Upper lobe of left lung (tissue), 6 donors: Measurements from ENCODE around the gene PIK3C2G. TPM values are rescaled to one million over a fixed set of nuclear protein-coding genes. Genes with fewer than 3 reads are reported as not detected.
A peak's percentile ranks its signal among the peaks of the same experiment; 100 is the strongest.
"Not testable (repeated sequence)": the region's sequence is repeated elsewhere in the genome, so short reads cannot be mapped to it uniquely, and the experiment has no call there.

ENCODE experiments used
- ATAC-seq, 2 donors: fragments of 200-7000 bp; cut with Tn5 transposase; one replicate each; pipeline ENCODE4 v1.9.1; 2022; ENCODE audit warnings: mild to moderate bottlenecking in 2 of 2, moderate library complexity in 2 of 2; ENCODE audit not compliant: low FRiP score in 2 of 2
- DNase-seq, 2 donors: peaks; one replicate each; pipeline ENCODE4 v3.0.0-alpha.2; 2019 to 2020
- H3K27ac ChIP-seq, 4 donors: fragments of 200-600 bp; sonication (generic); one replicate each; pipeline ENCODE4 v1.5.1; 2016 to 2019
- H3K27me3 ChIP-seq, 4 donors: fragments of 200-600 bp; sonication (generic); one replicate each; pipeline ENCODE4 v1.5.1; 2017 to 2019
- H3K36me3 ChIP-seq, 4 donors: fragments of 200-600 bp; sonication (generic); one replicate each; pipeline ENCODE4 v1.5.1; 2016 to 2019
- H3K4me1 ChIP-seq, 4 donors: fragments of 200-600 bp; sonication (generic); one replicate each; pipeline ENCODE4 v1.5.1; 2018 to 2019
- H3K4me3 ChIP-seq, 4 donors: fragments of 200-600 bp; sonication (generic); one replicate each; pipeline ENCODE4 v1.5.1; 2017 to 2019; ENCODE audit warnings: mild to moderate bottlenecking in 2 of 4, moderate library complexity in 1 of 4
- H3K9me3 ChIP-seq, 4 donors: fragments of 200-600 bp; sonication (generic); one replicate each; pipeline ENCODE4 v1.5.1; 2018 to 2019
- EP300 ChIP-seq, 4 donors: sonication (generic); formaldehyde crosslinking; IDR thresholded peaks; one replicate each; pipeline ENCODE4 v1.5.1; 2017; ENCODE audit warnings: antibody characterized with exemption in 4 of 4, control low read depth in 2 of 4
- POLR2A ChIP-seq, 4 donors: fragments of 450-650 bp; IDR thresholded peaks; one replicate each; pipeline ENCODE4 v1.5.1; 2016 to 2017; ENCODE audit warnings: antibody characterized with exemption in 4 of 4, mild to moderate bottlenecking in 2 of 4
- POLR2AphosphoS5 ChIP-seq, 2 donors: sonication (generic); formaldehyde crosslinking; IDR thresholded peaks; one replicate each; pipeline ENCODE4 v1.5.1; 2017; ENCODE audit warnings: antibody characterized with exemption in 2 of 2
- WGBS, 2 donors: methylation state at CpG; one replicate each; pipeline ENCODE4 v1.1.5; 2017 to 2018; 5-methylcytosine and 5-hydroxymethylcytosine counted together
- total RNA-seq, 6 donors: library from RNA; depleted of rRNA in 4 of 6; stranded (reverse); fragments of >200 nt in 4 of 6; gene quantifications; one replicate each; pipeline versions ENCODE4 v1.1.0 to v1.2.1, GENCODE V29; 2016 to 2021
- TF ChIP-seq, protein P1 (sequence below), 6 experiments: fragments of 450-650 bp in 4 of 6; fragments of 200-600 bp in 2 of 6; sonication (generic) in 2 of 6; IDR thresholded peaks; one replicate each; pipeline ENCODE4 v1.5.1; 2016 to 2019; ENCODE audit warnings: antibody characterized with exemption in 6 of 6
- donor health status: DM: no; HTN: no; CAD: no; lungs with moderate emphysema.
- donor health status: DM: no; HTN: yes; CAD: no; lungs with severe emphysema.

The PIK3C2G gene
- total RNA-seq, 6 donors from 2014 or later, result 0.33 to 3.1 (median 0.39) TPM; not detected in 1

DNA sequence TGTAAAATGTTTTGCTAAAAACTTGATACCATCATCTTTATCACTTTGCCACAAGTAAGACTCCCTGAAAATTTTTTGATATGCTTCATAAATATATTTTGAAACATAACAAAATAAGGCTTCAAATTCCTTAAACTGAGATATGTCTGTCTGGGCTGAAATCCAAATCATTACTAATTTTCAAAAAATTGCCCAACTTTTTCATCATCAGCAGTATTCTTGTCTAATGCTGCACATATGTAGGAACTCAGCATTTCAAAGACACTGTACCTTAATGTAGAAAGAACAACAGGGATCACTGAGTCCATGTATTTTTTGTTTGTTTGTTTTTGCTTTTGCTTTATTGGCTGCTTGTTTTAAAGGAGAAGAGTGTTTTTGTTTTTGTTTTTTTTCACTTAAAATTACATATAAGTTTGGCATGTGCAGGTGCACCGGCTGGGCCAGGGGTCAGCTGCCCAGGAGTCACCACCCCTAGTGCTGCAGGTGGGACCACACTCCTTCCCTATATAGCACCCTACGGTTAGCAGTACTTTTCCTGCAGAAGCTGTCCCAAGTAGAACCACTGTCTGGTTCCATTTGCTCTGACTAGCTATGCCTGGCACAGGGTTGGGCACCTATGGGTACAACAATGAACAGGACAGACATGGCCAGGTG lies 231.2 kb downstream of the PIK3C2G start:
- Histone ChIP-seq H3K9me3 (no peaks in the 10 kb centered on the region), H3K27ac (no peak overlapping the region), H3K4me3 (no peak overlapping the region), H3K4me1 (no peaks in the 10 kb centered on the region), H3K36me3 (no peaks in the 10 kb centered on the region), H3K27me3 (no peaks in the 10 kb centered on the region)
- DNase-seq, result peak in 1 of 2 donors; percentile 37
- ATAC-seq, result peak in 1 of 2 donors; percentile 42
- 83 to 89% methylated on average over 2 of the region's 2 CpGs for WGBS, 2 donors
- TF ChIP-seq EP300 (IDR thresholded peaks at IDR 0.05) (no peak), POLR2AphosphoS5 (IDR thresholded peaks at IDR 0.05) (no peak), POLR2A (IDR thresholded peaks at IDR 0.05) (no peak)
- TF ChIP-seq, protein P1, sequence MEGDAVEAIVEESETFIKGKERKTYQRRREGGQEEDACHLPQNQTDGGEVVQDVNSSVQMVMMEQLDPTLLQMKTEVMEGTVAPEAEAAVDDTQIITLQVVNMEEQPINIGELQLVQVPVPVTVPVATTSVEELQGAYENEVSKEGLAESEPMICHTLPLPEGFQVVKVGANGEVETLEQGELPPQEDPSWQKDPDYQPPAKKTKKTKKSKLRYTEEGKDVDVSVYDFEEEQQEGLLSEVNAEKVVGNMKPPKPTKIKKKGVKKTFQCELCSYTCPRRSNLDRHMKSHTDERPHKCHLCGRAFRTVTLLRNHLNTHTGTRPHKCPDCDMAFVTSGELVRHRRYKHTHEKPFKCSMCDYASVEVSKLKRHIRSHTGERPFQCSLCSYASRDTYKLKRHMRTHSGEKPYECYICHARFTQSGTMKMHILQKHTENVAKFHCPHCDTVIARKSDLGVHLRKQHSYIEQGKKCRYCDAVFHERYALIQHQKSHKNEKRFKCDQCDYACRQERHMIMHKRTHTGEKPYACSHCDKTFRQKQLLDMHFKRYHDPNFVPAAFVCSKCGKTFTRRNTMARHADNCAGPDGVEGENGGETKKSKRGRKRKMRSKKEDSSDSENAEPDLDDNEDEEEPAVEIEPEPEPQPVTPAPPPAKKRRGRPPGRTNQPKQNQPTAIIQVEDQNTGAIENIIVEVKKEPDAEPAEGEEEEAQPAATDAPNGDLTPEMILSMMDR (IDR thresholded peaks at IDR 0.05), result no peak

DNA sequence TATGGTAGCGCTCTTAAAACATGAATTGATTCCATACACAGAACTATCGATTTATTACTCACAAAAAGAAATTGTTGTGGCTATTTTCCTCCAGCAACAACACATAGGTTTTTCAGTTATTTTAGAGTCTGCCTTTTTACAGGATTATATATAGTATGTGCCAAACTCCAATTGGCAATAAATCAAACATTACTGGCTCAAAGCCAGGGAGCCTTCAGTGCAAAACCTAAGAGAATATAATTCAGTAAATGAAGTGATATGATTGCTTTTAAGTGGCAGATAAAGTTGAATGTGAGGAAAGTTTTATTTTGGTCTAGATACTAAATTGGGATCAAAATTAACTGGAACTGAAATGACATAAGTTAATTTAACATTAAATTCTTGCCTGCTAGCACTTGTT lies 234.8 kb downstream of the PIK3C2G start:
- WGBS, 2 donors, result 87 to 88% methylated on average over 2 of the region's 2 CpGs
- no peaks in the 10 kb centered on the region for H3K36me3 ChIP-seq
- no peaks in the 10 kb centered on the region for H3K4me1 ChIP-seq
- peaks cover 0 to 7% (median 0%) of the 10 kb centered on the region in 4 donors for H3K9me3 ChIP-seq
- ATAC-seq (no peak), DNase-seq (no peak)
- TF ChIP-seq, protein P1 (IDR thresholded peaks at IDR 0.05), result no peak
- no peak for TF ChIP-seq POLR2A (IDR thresholded peaks at IDR 0.05)
- TF ChIP-seq EP300 (IDR thresholded peaks at IDR 0.05), result no peak
- TF ChIP-seq POLR2AphosphoS5 (IDR thresholded peaks at IDR 0.05), result no peak
- H3K4me3 ChIP-seq, result no peak overlapping the region
- H3K27me3 ChIP-seq, result no peaks in the 10 kb centered on the region
- no peak overlapping the region for H3K27ac ChIP-seq

DNA sequence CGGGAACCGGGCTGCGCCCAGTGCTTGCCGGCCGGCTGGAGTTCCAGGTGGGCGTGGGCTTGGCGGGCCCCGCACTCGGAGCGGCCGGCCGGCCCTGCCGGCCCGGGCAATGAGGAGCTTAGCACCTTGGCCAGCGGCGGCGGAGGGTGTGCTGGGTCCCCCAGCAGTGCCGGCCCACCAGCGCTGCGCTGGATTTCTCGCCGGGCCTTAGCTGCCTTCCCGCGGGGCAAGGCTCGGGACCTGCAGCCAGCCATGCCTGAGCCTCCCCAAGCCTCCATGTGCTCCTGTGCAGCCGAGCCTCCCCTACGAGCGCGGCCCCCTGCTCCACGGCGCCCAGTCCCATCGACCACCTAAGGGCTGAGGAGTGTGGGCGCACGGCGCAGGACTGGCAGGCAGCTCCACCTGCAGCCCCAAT lies 238.8 kb downstream of the PIK3C2G start:
- H3K4me3 ChIP-seq, ATAC-seq, H3K9me3 ChIP-seq, H3K27ac ChIP-seq, H3K4me1 ChIP-seq, H3K36me3 ChIP-seq, H3K27me3 ChIP-seq: not testable (repeated sequence)
- DNase-seq, result peak in 1 of 2 donors; percentile 76
- WGBS, 2 donors, result 98 to 100% methylated on average over 1 to 31 of the region's 35 CpGs

DNA sequence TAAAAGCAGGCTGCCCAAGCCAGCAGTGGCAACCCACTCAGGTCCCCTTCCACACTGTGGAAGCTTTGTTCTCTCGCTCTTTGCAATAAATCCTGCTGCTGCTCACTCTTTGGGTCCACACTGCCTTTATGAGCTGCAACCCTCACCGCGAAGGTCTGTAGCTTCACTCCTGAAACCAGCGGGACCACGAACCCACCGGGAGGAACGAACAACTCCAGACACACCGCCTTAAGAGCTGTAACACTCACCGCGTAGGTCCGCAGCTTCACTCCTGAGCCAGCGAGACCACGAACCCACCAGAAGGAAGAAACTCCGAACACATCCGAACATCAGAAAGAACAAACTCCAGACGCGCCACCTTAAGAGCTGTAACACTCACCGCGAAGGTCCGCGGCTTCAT lies 239.4 kb downstream of the PIK3C2G start:
- H3K4me1 ChIP-seq, H3K27ac ChIP-seq, H3K9me3 ChIP-seq, H3K36me3 ChIP-seq, H3K27me3 ChIP-seq, H3K4me3 ChIP-seq, ATAC-seq: not testable (repeated sequence)
- 95 to 98% methylated on average over 21 of the region's 21 CpGs for WGBS, 2 donors
- peak in 1 of 2 donors; percentile 7 for DNase-seq

DNA sequence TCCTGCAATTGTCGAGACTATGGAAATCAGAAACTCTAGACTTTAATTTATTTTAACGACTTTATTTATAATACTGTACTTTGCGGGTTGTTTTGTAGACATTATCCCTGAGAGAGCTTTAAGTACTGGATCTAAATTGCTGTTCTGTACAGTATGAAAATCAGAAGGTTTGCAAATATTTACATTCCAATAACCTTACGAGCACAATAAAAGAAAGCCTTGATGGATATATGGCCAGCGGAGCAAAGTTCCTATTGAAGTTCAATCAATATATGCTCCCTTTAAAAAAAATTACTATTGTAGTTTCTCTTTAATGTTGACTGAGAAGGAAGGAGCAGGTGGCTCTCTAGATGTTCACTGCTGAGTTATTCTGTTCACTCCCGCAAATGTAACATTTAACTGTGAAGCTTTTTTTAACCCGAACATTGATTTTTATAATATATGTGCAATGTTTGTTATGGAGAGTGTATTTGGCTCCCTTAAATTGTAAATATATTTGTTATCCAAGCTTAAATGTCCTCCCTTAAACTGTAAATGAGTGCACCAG lies 241.2 kb downstream of the PIK3C2G start:
- Histone ChIP-seq H3K9me3 (peaks cover 0 to 7% (median 0%) of the 10 kb centered on the region in 4 donors), H3K27me3 (no peaks in the 10 kb centered on the region), H3K4me3 (no peak overlapping the region), H3K27ac (no peak overlapping the region), H3K4me1 (no peaks in the 10 kb centered on the region), H3K36me3 (no peaks in the 10 kb centered on the region)
- WGBS, 2 donors, result 74 to 80% methylated on average over 7 of the region's 7 CpGs
- no peak for ATAC-seq
- no peak for DNase-seq
- TF ChIP-seq EP300 (IDR thresholded peaks at IDR 0.05) (no peak), POLR2A (IDR thresholded peaks at IDR 0.05) (no peak), POLR2AphosphoS5 (IDR thresholded peaks at IDR 0.05) (no peak)
- TF ChIP-seq, protein P1 (IDR thresholded peaks at IDR 0.05), result no peak

DNA sequence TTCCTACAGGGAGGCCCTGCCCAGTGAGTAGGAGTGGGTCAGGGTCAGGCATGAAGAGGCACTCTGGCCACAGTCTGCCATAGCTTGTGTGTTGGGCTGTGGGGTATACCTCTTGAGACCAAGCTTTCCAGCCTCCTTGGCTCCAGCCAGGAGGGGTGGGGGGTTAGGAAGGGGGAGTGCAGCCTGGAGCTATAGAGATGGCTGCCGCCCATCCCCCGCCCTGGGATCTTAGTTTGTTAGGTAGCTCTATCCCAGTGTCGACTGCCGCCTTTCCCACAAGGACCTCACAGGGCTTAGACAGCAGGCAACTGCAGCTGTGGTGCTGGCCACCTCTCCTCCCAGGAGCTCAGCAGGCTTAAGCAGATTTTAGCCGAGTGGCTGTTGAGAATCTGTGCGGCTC lies 260.1 kb downstream of the PIK3C2G start:
- no peaks in the 10 kb centered on the region for H3K27me3 ChIP-seq
- TF ChIP-seq, protein P1 (IDR thresholded peaks at IDR 0.05), result no peak
- TF ChIP-seq POLR2AphosphoS5 (IDR thresholded peaks at IDR 0.05), result no peak
- no peak for TF ChIP-seq POLR2A (IDR thresholded peaks at IDR 0.05)
- TF ChIP-seq EP300 (IDR thresholded peaks at IDR 0.05), result no peak
- ATAC-seq, result no peak
- 100% methylated on average over 2 to 6 of the region's 6 CpGs for WGBS, 2 donors
- DNase-seq, result no peak
- no peaks in the 10 kb centered on the region for H3K36me3 ChIP-seq
- H3K4me3 ChIP-seq, result no peak overlapping the region
- no peaks in the 10 kb centered on the region for H3K4me1 ChIP-seq
- no peak overlapping the region for H3K27ac ChIP-seq
- peaks cover 0 to 13% (median 2%) of the 10 kb centered on the region in 4 donors for H3K9me3 ChIP-seq
